ENCODE measurements around the gene UBE3A.
A peak's percentile ranks its signal among the peaks of the same experiment; 100 is the strongest.

The UBE3A gene

GRCh38 chr15:25331860-25332259, 107.0 kb downstream of the UBE3A start:
- DNase-seq (ENCODE audit: low read depth) = no peak
- H3K4me3 ChIP-seq (ENCODE audit: low read depth, low read length) = no peak overlapping the region
- TF ChIP-seq, protein P1, sequence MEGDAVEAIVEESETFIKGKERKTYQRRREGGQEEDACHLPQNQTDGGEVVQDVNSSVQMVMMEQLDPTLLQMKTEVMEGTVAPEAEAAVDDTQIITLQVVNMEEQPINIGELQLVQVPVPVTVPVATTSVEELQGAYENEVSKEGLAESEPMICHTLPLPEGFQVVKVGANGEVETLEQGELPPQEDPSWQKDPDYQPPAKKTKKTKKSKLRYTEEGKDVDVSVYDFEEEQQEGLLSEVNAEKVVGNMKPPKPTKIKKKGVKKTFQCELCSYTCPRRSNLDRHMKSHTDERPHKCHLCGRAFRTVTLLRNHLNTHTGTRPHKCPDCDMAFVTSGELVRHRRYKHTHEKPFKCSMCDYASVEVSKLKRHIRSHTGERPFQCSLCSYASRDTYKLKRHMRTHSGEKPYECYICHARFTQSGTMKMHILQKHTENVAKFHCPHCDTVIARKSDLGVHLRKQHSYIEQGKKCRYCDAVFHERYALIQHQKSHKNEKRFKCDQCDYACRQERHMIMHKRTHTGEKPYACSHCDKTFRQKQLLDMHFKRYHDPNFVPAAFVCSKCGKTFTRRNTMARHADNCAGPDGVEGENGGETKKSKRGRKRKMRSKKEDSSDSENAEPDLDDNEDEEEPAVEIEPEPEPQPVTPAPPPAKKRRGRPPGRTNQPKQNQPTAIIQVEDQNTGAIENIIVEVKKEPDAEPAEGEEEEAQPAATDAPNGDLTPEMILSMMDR (IDR thresholded peaks at IDR 0.05; ENCODE audit: control insufficient read depth, extremely low read depth, insufficient read depth) = no peak

- TF ChIP-seq, protein P1 (IDR thresholded peaks at IDR 0.05; ENCODE audit: control insufficient read depth, extremely low read depth, insufficient read depth) = no peak
- no peak for DNase-seq (ENCODE audit: low read depth)
- H3K4me3 ChIP-seq (ENCODE audit: low read depth, low read length) = no peak overlapping the region
These were observed 107.4 kb downstream of the UBE3A start for GRCh38 chr15:25331404-25331803.

DNA sequence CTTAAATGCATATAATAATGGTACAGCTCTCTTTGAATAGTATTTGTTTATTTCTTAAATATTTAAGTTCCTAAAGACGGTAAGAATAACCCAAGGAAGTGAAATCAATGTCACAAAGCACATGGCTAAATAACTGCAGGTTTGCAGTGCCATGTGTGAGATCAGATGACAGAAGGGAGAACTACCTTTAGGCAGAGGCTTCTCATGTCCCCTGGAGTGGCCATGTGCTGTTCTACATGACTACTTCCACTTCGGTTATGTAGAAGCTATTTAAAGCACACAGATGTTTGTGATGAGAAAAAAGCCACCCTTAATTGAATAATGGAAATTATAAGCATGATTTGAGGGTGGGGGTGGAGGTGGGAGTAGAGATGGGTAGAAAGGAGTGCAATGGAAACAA, 109.1 kb downstream of the UBE3A start:
- no peak overlapping the region for H3K4me3 ChIP-seq (ENCODE audit: low read depth, low read length)
- no peak for DNase-seq (ENCODE audit: low read depth)
- TF ChIP-seq, protein P1 (IDR thresholded peaks at IDR 0.05; ENCODE audit: control insufficient read depth, extremely low read depth, insufficient read depth) = no peak

GRCh38 chr15:25327686-25328085, 111.1 kb downstream of the UBE3A start:
- no peak for DNase-seq (ENCODE audit: low read depth)
- H3K4me3 ChIP-seq (ENCODE audit: low read depth, low read length) = no peak overlapping the region
- TF ChIP-seq, protein P1 (IDR thresholded peaks at IDR 0.05; ENCODE audit: control insufficient read depth, extremely low read depth, insufficient read depth) = no peak

- DNase-seq (ENCODE audit: low read depth) = peak; percentile 10
- no peak overlapping the region for H3K4me3 ChIP-seq (ENCODE audit: low read depth, low read length)
- TF ChIP-seq, protein P1 (IDR thresholded peaks at IDR 0.05; ENCODE audit: control insufficient read depth, extremely low read depth, insufficient read depth) = no peak
These were observed 113.6 kb downstream of the UBE3A start for GRCh38 chr15:25325187-25325586.

GRCh38 chr15:25323420-25323819, 115.4 kb downstream of the UBE3A start:
- DNase-seq (ENCODE audit: low read depth) = no peak
- TF ChIP-seq, protein P1 (IDR thresholded peaks at IDR 0.05; ENCODE audit: control insufficient read depth, extremely low read depth, insufficient read depth) = no peak
- H3K4me3 ChIP-seq (ENCODE audit: low read depth, low read length) = no peak overlapping the region

DNA sequence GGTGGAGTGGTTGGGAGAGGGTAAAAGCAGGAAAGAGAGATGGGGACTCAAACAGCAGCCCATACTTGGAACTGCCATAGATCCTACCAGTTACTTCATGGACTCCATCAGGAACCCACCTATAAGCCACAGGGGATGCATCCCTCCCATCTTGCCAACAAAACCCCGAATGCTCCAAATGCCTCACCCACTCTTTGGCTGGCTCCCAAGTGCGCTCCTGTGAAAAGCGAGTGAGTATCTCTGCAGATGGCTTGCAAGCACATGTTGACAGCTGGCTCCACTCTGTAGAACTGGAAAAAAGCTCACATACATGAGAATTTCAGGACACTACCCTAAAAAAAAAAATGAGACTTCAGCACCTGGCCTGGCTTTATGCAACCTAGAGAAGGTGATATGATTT, 151.0 kb downstream of the UBE3A start:
- TF ChIP-seq, protein P1 (IDR thresholded peaks at IDR 0.05; ENCODE audit: control insufficient read depth, extremely low read depth, insufficient read depth) = no peak
- no peak for DNase-seq (ENCODE audit: low read depth)
- H3K4me3 ChIP-seq (ENCODE audit: low read depth, low read length) = no peak overlapping the region

Data from LNCaP clone FGC (cell line).